Measurements from ENCODE around the gene SOAT1.
A peak's percentile ranks its signal among the peaks of the same experiment; 100 is the strongest.
"Not testable (repeated sequence)": the region's sequence is repeated elsewhere in the genome, so short reads cannot be mapped to it uniquely, and the experiment has no call there.

The SOAT1 gene

GRCh38 chr1:179365342-179366092 lies 71.9 kb downstream of the SOAT1 start, which contains the start of gene AXDND1:
TSS of gene AXDND1 (plus strand) at chr1:179365971. CDS start at chr1:179366510, 539 bp downstream.
- DNase-seq: peak; percentile 93

- no peak for DNase-seq
Measured at GRCh38 chr1:179366093-179366800, 72.7 kb downstream of the SOAT1 start.

GRCh38 chr1:179369751-179370341 lies 76.2 kb downstream of the SOAT1 start:
- DNase-seq: no peak

- DNase-seq: no peak
Measured at GRCh38 chr1:179372160-179372559, 78.6 kb downstream of the SOAT1 start.

- DNase-seq: no peak
Measured at GRCh38 chr1:179376223-179376622, 82.6 kb downstream of the SOAT1 start.

- DNase-seq: no peak
Measured at GRCh38 chr1:179380299-179380698, 86.7 kb downstream of the SOAT1 start.

- no peak for DNase-seq
Measured at GRCh38 chr1:179384027-179384426, 90.4 kb downstream of the SOAT1 start.

GRCh38 chr1:179385510-179385909 lies 91.9 kb downstream of the SOAT1 start:
- no peak for DNase-seq

- no peak for DNase-seq
Measured at GRCh38 chr1:179393721-179394120, 100.1 kb downstream of the SOAT1 start.

- DNase-seq: not testable (repeated sequence)
Measured at GRCh38 chr1:179399399-179399798, 105.8 kb downstream of the SOAT1 start.
